ENCODE data around the gene TMSB4X.

GRCh38 chrX:12934850-12935249, 40.1 kb upstream of the TMSB4X start:
- TF ChIP-seq CTCF (IDR thresholded peaks at IDR 0.05; ENCODE audit: borderline replicate concordance, extremely low read depth, low read length, poor library complexity, severe bottlenecking) (no peak), EZH2 (IDR thresholded peaks at IDR 0.05; ENCODE audit: borderline replicate concordance, low read depth, low read length, severe bottlenecking) (no peak)

Data from DND-41 (cell line).